WTC11 (cell line): ENCODE measurements around the gene CCL26.

Experiments
- CREB1 ChIP-seq: sonication (generic); formaldehyde crosslinking; IDR thresholded peaks from 2 replicates; pipeline ENCODE4 v1.8.0; 2023; ENCODE audit warnings: mild to moderate bottlenecking, missing genetic modification reagents
- CTCF ChIP-seq: fragments of 200-600 bp; IDR thresholded peaks from 2 replicates; pipeline ENCODE4 v1.8.0; 2022; ENCODE audit warnings: antibody characterized with exemption
- E2F1 ChIP-seq: sonication (generic); formaldehyde crosslinking; IDR thresholded peaks from 2 replicates; pipeline ENCODE4 v1.8.0; 2022; ENCODE audit warnings: mild to moderate bottlenecking, missing genetic modification reagents
- E2F4 ChIP-seq: sonication (generic); formaldehyde crosslinking; IDR thresholded peaks from 2 replicates; pipeline ENCODE4 v1.8.1; 2022; ENCODE audit warnings: low read depth, mild to moderate bottlenecking, moderate library complexity, missing genetic modification reagents, borderline replicate concordance
- ETV6 ChIP-seq: sonication (generic); formaldehyde crosslinking; IDR thresholded peaks from 2 replicates; pipeline ENCODE4 v1.8.1; 2022; ENCODE audit warnings: mild to moderate bottlenecking, missing genetic modification reagents
- HMGXB4 ChIP-seq: sonication (generic); formaldehyde crosslinking; IDR thresholded peaks from 2 replicates; pipeline ENCODE4 v1.8.1; 2023; ENCODE audit warnings: mild to moderate bottlenecking, moderate library complexity, missing genetic modification reagents
- IRF2 ChIP-seq: sonication (generic); formaldehyde crosslinking; IDR thresholded peaks from 2 replicates; pipeline ENCODE4 v1.8.0; 2022; ENCODE audit warnings: low read depth, missing genetic modification reagents, borderline replicate concordance
- MAX ChIP-seq: sonication (generic); formaldehyde crosslinking; IDR thresholded peaks from 2 replicates; pipeline ENCODE4 v1.8.0; 2022; ENCODE audit warnings: mild to moderate bottlenecking, missing genetic modification reagents
- SP1 ChIP-seq: sonication (generic); formaldehyde crosslinking; conservative IDR thresholded peaks from 2 replicates; pipeline ENCODE4 v1.8.1; 2022; ENCODE audit warnings: missing genetic modification reagents
- TCF7 ChIP-seq: sonication (generic); formaldehyde crosslinking; IDR thresholded peaks from 2 replicates; pipeline ENCODE4 v1.8.0; 2022; ENCODE audit warnings: mild to moderate bottlenecking, low read depth, missing genetic modification reagents, moderate library complexity
- USF1 ChIP-seq: sonication (generic); formaldehyde crosslinking; IDR thresholded peaks from 2 replicates; pipeline ENCODE4 v1.8.0; 2022; ENCODE audit warnings: mild to moderate bottlenecking, missing genetic modification reagents
- USF2 ChIP-seq: sonication (generic); formaldehyde crosslinking; IDR thresholded peaks from 2 replicates; pipeline ENCODE4 v1.8.1; 2023; ENCODE audit warnings: mild to moderate bottlenecking, missing genetic modification reagents, moderate library complexity

GRCh38 chr7:75719626-75720025, 52.4 kb downstream of the CCL26 start:
- TF ChIP-seq CTCF (no peak), E2F1 (CRISPR knock-in tag) (no peak), ETV6 (no peak), SP1 (CRISPR knock-in tag) (no peak), TCF7 (no peak), CREB1 (CRISPR knock-in tag) (no peak), MAX (CRISPR knock-in tag) (no peak), HMGXB4 (no peak), E2F4 (CRISPR knock-in tag) (no peak), IRF2 (CRISPR knock-in tag) (no peak), USF1 (CRISPR knock-in tag) (no peak), USF2 (CRISPR knock-in tag) (no peak)
